ENCODE data around the gene NPAS3. TPM values are rescaled to one million over a fixed set of nuclear protein-coding genes. Genes with fewer than 3 reads are reported as not detected.

NPAS3 gene
- total RNA-seq, 4 donors from 2014 or later, result 1.5 to 12.3 (median 3.4) TPM

DNA sequence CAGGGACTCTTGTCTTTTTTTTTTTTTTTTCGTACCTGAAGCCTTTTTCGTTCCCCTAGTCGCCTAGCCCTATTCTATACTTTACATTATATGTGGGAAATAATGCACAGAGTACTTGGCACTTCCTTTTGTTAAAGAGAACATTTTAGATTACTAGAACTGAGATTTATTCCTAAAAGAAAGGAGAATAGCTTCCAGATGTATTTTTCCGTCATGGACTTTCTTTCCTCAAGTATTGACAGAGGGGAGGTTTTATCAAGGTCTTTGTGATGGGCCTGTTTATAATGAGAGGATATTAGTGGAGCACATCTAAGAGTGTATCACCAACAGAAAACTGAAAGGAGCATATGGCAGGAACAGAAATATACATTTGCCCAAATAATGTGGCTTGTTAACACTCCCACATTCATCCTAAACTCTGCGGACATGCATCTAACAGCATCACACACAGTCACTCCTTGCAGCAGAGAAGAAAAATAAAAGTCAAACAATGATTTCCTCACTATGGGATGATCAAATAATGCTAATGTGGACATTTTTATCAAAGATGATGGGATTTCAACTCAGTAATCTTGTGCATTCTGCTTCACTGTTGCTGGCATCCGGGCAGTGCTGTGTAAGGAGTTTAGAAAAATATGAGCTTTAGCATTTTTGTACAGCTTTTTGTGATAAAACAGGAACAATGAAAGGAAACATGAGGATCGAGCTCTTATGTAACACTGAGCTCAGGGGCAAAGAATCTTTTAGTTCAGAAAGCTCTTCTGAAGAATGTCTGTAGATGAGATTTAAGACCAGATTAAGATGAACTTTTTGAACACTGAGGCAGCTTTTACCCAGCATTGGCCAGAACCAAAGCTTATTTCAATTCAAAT is 829.1 kb downstream of the NPAS3 start:
- no peaks in the 10 kb centered on the region for H3K27me3 ChIP-seq
- WGBS, 2 donors, result 67 to 70% methylated on average over 7 of the region's 7 CpGs
- peaks cover 0 to 17% (median 0%) of the 10 kb centered on the region in 4 donors for H3K4me1 ChIP-seq
- no peaks in the 10 kb centered on the region for H3K9me3 ChIP-seq
- no peak for TF ChIP-seq POLR2A (IDR thresholded peaks at IDR 0.05)
- no peak for TF ChIP-seq EP300 (IDR thresholded peaks at IDR 0.05)
- TF ChIP-seq, protein P1, sequence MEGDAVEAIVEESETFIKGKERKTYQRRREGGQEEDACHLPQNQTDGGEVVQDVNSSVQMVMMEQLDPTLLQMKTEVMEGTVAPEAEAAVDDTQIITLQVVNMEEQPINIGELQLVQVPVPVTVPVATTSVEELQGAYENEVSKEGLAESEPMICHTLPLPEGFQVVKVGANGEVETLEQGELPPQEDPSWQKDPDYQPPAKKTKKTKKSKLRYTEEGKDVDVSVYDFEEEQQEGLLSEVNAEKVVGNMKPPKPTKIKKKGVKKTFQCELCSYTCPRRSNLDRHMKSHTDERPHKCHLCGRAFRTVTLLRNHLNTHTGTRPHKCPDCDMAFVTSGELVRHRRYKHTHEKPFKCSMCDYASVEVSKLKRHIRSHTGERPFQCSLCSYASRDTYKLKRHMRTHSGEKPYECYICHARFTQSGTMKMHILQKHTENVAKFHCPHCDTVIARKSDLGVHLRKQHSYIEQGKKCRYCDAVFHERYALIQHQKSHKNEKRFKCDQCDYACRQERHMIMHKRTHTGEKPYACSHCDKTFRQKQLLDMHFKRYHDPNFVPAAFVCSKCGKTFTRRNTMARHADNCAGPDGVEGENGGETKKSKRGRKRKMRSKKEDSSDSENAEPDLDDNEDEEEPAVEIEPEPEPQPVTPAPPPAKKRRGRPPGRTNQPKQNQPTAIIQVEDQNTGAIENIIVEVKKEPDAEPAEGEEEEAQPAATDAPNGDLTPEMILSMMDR (IDR thresholded peaks at IDR 0.05), result no peak
- no peaks in the 10 kb centered on the region for H3K36me3 ChIP-seq
- no peak overlapping the region for H3K4me3 ChIP-seq
- peak overlapping the region in 1 of 4 donors; percentile 35 for H3K27ac ChIP-seq
- DNase-seq (ENCODE audit: low spot score in 2 of 2), result no peak

DNA sequence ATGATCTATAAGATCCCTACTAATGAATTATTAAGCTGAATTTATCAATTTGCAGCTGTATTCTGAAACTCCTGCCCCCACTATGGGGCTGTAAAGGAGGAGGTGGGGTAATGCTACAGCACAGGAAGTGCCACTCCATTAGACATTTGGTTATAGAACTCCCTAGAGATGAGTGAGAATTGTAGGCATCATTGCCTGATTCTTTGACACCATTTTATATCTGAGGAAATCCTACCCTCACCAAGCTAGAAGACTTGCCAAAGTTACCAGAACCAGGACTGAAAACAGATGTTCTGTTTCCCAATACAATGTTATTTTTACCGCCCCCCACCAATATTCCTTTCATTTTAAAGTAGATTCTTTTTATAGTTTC is 829.8 kb downstream of the NPAS3 start:
- peak overlapping the region in 1 of 4 donors; percentile 35 for H3K27ac ChIP-seq
- H3K9me3 ChIP-seq, result no peaks in the 10 kb centered on the region
- peaks cover 0 to 20% (median 0%) of the 10 kb centered on the region in 4 donors for H3K4me1 ChIP-seq
- no peak for DNase-seq (ENCODE audit: low spot score in 2 of 2)
- H3K27me3 ChIP-seq, result no peaks in the 10 kb centered on the region
- TF ChIP-seq POLR2A (IDR thresholded peaks at IDR 0.05) (no peak), EP300 (IDR thresholded peaks at IDR 0.05) (no peak)
- TF ChIP-seq, protein P1 (IDR thresholded peaks at IDR 0.05), result no peak
- H3K36me3 ChIP-seq, result no peaks in the 10 kb centered on the region
- 92 to 94% methylated on average over 1 of the region's 1 CpG for WGBS, 2 donors
- H3K4me3 ChIP-seq, result no peak overlapping the region

GRCh38 chr14:33773205-33774030 is 834.7 kb downstream of the NPAS3 start:
- WGBS, 2 donors, result 59% methylated on average over 7 to 8 of the region's 8 CpGs
- H3K27ac ChIP-seq, result no peak overlapping the region
- no peak overlapping the region for H3K4me3 ChIP-seq
- no peak for DNase-seq (ENCODE audit: low spot score in 2 of 2)
- H3K4me1 ChIP-seq, result peaks cover 0 to 11% (median 0%) of the 10 kb centered on the region in 4 donors
- no peaks in the 10 kb centered on the region for H3K9me3 ChIP-seq
- H3K27me3 ChIP-seq, result no peaks in the 10 kb centered on the region
- H3K36me3 ChIP-seq, result no peaks in the 10 kb centered on the region
- no peak for TF ChIP-seq EP300 (IDR thresholded peaks at IDR 0.05)
- TF ChIP-seq, protein P1 (IDR thresholded peaks at IDR 0.05), result no peak
- TF ChIP-seq POLR2A (IDR thresholded peaks at IDR 0.05), result no peak

DNA sequence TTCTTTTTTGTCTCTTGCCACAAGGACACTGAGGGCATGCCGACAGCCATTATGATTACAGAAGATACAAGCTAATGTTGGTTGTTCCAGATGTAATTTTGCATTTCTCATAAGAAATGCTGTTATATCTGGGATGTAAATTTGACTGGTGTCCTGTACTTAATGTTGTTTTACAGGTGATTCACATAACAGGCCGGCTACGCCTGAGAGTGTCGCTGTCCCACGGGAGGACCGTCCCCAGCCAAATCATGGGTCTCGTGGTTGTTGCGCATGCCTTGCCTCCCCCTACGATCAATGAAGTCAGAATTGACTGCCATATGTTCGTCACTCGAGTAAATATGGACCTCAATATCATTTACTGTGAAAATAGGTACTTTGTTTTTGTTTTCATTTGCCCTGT is 835.5 kb downstream of the NPAS3 start:
- Histone ChIP-seq H3K36me3 (no peaks in the 10 kb centered on the region), H3K4me1 (peaks cover 0 to 7% (median 0%) of the 10 kb centered on the region in 4 donors), H3K9me3 (no peaks in the 10 kb centered on the region), H3K27ac (no peak overlapping the region), H3K4me3 (no peak overlapping the region), H3K27me3 (no peaks in the 10 kb centered on the region)
- DNase-seq (ENCODE audit: low spot score in 2 of 2), result no peak
- no peak for TF ChIP-seq EP300 (IDR thresholded peaks at IDR 0.05)
- WGBS, 2 donors, result 84 to 90% methylated on average over 11 of the region's 11 CpGs

DNA sequence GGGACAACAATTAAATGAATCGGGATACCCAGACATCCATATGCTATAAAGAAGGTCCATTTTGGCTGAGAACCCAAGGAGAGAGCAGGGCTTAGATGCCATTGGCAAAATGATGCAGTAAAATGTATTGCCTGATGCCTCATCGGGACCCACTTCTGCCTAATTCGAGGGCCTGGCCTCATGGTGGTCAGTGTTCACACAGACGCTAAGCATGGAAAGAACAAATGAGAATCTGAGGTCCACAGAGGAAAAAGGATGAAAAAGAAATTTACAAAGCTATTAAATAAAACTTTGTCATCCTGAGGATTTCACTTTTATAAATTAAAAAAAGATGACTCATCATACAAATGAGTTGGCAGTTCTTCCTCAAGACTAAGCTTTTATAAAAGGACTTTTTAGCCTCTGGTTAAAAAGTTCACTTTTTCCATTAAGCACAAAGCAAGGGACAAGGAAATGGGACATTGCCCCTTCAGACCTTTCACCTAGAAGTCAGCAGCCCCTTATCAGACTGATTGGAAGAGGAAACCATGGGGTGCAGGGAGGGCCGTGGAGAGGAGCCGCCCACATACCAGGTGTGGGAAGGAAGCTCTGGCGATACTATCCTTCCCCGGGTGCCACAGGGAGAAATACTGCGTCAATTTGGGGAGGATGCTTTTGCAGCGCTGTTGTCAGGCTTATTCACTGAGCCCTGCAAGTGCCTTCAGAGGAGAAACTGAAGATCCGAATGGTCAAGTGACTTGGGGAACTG is 836.2 kb downstream of the NPAS3 start:
- H3K4me3 ChIP-seq, result no peak overlapping the region
- no peak for DNase-seq (ENCODE audit: low spot score in 2 of 2)
- H3K4me1 ChIP-seq, result peaks cover 0 to 7% (median 0%) of the 10 kb centered on the region in 4 donors
- no peaks in the 10 kb centered on the region for H3K27me3 ChIP-seq
- H3K27ac ChIP-seq, result no peak overlapping the region
- TF ChIP-seq, protein P1 (IDR thresholded peaks at IDR 0.05), result no peak
- TF ChIP-seq POLR2A (IDR thresholded peaks at IDR 0.05), result no peak
- no peak for TF ChIP-seq EP300 (IDR thresholded peaks at IDR 0.05)
- WGBS, 2 donors, result 83 to 86% methylated on average over 10 to 11 of the region's 11 CpGs
- H3K9me3 ChIP-seq, result no peaks in the 10 kb centered on the region
- no peaks in the 10 kb centered on the region for H3K36me3 ChIP-seq

Measured in tibial nerve (tissue), 4 donors.